ENCODE results near the gene DCLRE1A. TPM values are rescaled to one million over a fixed set of nuclear protein-coding genes. Genes with fewer than 3 reads are reported as not detected.

Gene DCLRE1A
- total and polyA plus RNA-seq, 9 of the 15 experiments (the other 6 are each of a cell fraction or from before 2014, with no cell fraction given) = 8.5 to 25.5 (median 15.5) TPM

- TF ChIP-seq, protein P1, sequence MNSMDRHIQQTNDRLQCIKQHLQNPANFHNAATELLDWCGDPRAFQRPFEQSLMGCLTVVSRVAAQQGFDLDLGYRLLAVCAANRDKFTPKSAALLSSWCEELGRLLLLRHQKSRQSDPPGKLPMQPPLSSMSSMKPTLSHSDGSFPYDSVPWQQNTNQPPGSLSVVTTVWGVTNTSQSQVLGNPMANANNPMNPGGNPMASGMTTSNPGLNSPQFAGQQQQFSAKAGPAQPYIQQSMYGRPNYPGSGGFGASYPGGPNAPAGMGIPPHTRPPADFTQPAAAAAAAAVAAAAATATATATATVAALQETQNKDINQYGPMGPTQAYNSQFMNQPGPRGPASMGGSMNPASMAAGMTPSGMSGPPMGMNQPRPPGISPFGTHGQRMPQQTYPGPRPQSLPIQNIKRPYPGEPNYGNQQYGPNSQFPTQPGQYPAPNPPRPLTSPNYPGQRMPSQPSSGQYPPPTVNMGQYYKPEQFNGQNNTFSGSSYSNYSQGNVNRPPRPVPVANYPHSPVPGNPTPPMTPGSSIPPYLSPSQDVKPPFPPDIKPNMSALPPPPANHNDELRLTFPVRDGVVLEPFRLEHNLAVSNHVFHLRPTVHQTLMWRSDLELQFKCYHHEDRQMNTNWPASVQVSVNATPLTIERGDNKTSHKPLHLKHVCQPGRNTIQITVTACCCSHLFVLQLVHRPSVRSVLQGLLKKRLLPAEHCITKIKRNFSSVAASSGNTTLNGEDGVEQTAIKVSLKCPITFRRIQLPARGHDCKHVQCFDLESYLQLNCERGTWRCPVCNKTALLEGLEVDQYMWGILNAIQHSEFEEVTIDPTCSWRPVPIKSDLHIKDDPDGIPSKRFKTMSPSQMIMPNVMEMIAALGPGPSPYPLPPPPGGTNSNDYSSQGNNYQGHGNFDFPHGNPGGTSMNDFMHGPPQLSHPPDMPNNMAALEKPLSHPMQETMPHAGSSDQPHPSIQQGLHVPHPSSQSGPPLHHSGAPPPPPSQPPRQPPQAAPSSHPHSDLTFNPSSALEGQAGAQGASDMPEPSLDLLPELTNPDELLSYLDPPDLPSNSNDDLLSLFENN (IDR thresholded peaks at IDR 0.05; ENCODE audit: low read depth in 2 of 2, low read length in 2 of 2) = no peak
- TF ChIP-seq SMARCE1 (IDR thresholded peaks at IDR 0.05) (peak; percentile 53; the same call in 1 of the 2 replicates), MCM3 (IDR thresholded peaks at IDR 0.05) (no peak), HDAC6 (IDR thresholded peaks at IDR 0.05; ENCODE audit: low read depth, low read length) (no peak), NFE2 (IDR thresholded peaks at IDR 0.05; ENCODE audit: low read depth) (peak; percentile 91), CBFB (CRISPR knock-in tag; IDR thresholded peaks at IDR 0.05) (no peak), BACH1 (tag; IDR thresholded peaks at IDR 0.05) (peak; percentile 96), NEUROD1 (IDR thresholded peaks at IDR 0.05; ENCODE audit: borderline replicate concordance, low read depth, low read length, partially characterized antibody) (no peak), CEBPZ (IDR thresholded peaks at IDR 0.05; ENCODE audit: borderline replicate concordance, low read depth, low read length) (no peak), ZNF277 (CRISPR knock-in tag; IDR thresholded peaks at IDR 0.05; ENCODE audit: borderline replicate concordance) (no peak), CREB3L1 (IDR thresholded peaks at IDR 0.05; ENCODE audit: borderline replicate concordance, low read depth) (no peak), ATF3 (IDR thresholded peaks at IDR 0.05) (peak; percentile 86), ATF3 (CRISPR knock-in tag; conservative IDR thresholded peaks at IDR 0.05) (no peak), RBM39 (optimal IDR thresholded peaks at IDR 0.05; ENCODE audit: low read depth, low read length) (no peak), COPS2 (conservative IDR thresholded peaks at IDR 0.05) (no peak), MAFG (tag; conservative IDR thresholded peaks at IDR 0.05) (peak; percentile 98), PHF8 (IDR thresholded peaks at IDR 0.05; ENCODE audit: borderline replicate concordance, low read length) (no peak)
Observed at GRCh38 chr10:113788604-113789083, 65.2 kb downstream of the DCLRE1A start (continued).
